ENCODE results near the gene VASP.

DNA sequence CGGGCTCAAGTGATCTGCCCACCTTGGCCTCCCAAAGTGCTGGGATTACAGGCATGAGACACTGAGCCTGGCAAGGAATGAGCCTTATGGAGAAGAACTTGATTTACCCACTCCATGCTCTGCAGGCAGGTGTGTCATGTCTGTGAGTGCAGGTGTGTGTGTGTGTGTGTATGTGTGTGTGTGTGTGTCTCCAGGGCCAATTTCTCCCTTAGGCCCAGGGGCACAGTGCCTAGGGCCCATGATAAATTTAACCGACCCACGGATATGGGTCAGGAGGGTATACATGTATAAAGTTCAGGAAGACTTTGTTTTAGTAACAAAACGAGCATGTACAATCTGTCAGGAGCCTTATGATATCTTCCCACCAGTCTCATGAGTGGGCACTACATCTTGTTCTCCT lies 44.0 kb upstream of the VASP start:
- TF ChIP-seq, protein P1, sequence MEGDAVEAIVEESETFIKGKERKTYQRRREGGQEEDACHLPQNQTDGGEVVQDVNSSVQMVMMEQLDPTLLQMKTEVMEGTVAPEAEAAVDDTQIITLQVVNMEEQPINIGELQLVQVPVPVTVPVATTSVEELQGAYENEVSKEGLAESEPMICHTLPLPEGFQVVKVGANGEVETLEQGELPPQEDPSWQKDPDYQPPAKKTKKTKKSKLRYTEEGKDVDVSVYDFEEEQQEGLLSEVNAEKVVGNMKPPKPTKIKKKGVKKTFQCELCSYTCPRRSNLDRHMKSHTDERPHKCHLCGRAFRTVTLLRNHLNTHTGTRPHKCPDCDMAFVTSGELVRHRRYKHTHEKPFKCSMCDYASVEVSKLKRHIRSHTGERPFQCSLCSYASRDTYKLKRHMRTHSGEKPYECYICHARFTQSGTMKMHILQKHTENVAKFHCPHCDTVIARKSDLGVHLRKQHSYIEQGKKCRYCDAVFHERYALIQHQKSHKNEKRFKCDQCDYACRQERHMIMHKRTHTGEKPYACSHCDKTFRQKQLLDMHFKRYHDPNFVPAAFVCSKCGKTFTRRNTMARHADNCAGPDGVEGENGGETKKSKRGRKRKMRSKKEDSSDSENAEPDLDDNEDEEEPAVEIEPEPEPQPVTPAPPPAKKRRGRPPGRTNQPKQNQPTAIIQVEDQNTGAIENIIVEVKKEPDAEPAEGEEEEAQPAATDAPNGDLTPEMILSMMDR (IDR thresholded peaks at IDR 0.05; ENCODE audit: low read depth, low read length): no peak
- TF ChIP-seq POLR2A (IDR thresholded peaks at IDR 0.05; ENCODE audit: extremely low read depth, insufficient read length): no peak
